ENCODE results near the gene AGT.
"Not testable (repeated sequence)": the region's sequence is repeated elsewhere in the genome, so short reads cannot be mapped to it uniquely, and the experiment has no call there.

AGT gene

GRCh38 chr1:230691615-230692014 lies 22.3 kb downstream of the AGT start:
- no peak for DNase-seq (ENCODE audit: low read depth)

- DNase-seq (ENCODE audit: low read depth), result no peak
Observed at GRCh38 chr1:230690101-230690500, 23.8 kb downstream of the AGT start.

GRCh38 chr1:230686747-230687146 lies 27.2 kb downstream of the AGT start:
- DNase-seq (ENCODE audit: low read depth), result no peak

GRCh38 chr1:230684998-230685397 lies 28.9 kb downstream of the AGT start:
- no peak for DNase-seq (ENCODE audit: low read depth)

GRCh38 chr1:230684146-230684545 lies 29.8 kb downstream of the AGT start:
- DNase-seq (ENCODE audit: low read depth), result no peak

- DNase-seq (ENCODE audit: low read depth), result peak; percentile 82
Observed at GRCh38 chr1:230682882-230683610, 30.9 kb downstream of the AGT start.

GRCh38 chr1:230682274-230682673 lies 31.6 kb downstream of the AGT start:
- peak; percentile 5 for DNase-seq (ENCODE audit: low read depth)

- peak; percentile 78 for DNase-seq (ENCODE audit: low read depth)
Observed at GRCh38 chr1:230681599-230681998, 32.3 kb downstream of the AGT start.

GRCh38 chr1:230680300-230681025 lies 33.5 kb downstream of the AGT start:
- no peak for DNase-seq (ENCODE audit: low read depth)

GRCh38 chr1:230679825-230680224 lies 34.1 kb downstream of the AGT start:
- DNase-seq (ENCODE audit: low read depth), result no peak

GRCh38 chr1:230679192-230679591 lies 34.7 kb downstream of the AGT start:
- DNase-seq (ENCODE audit: low read depth), result no peak

- DNase-seq (ENCODE audit: low read depth), result no peak
Observed at GRCh38 chr1:230677200-230677599, 36.7 kb downstream of the AGT start.

GRCh38 chr1:230674581-230674980 lies 39.3 kb downstream of the AGT start:
- DNase-seq (ENCODE audit: low read depth), result no peak

GRCh38 chr1:230669543-230669942 lies 44.4 kb downstream of the AGT start:
- no peak for DNase-seq (ENCODE audit: low read depth)

GRCh38 chr1:230668227-230668626 lies 45.7 kb downstream of the AGT start:
- no peak for DNase-seq (ENCODE audit: low read depth)

- no peak for DNase-seq (ENCODE audit: low read depth)
Observed at GRCh38 chr1:230661976-230662375, 51.9 kb downstream of the AGT start.

- no peak for DNase-seq (ENCODE audit: low read depth)
Observed at GRCh38 chr1:230658691-230659090, 55.2 kb downstream of the AGT start.

GRCh38 chr1:230658103-230658502 lies 55.8 kb downstream of the AGT start:
- DNase-seq (ENCODE audit: low read depth), result not testable (repeated sequence)

- not testable (repeated sequence) for DNase-seq (ENCODE audit: low read depth)
Observed at GRCh38 chr1:230656719-230657118, 57.2 kb downstream of the AGT start.
